Lower lobe of right lung (tissue), 2 donors: ENCODE measurements around the gene TALDO1. TPM values are rescaled to one million over a fixed set of nuclear protein-coding genes. Genes with fewer than 3 reads are reported as not detected.

Experiments used
- ATAC-seq, 2 donors: fragments of 200-7000 bp; cut with Tn5 transposase; one replicate each; pipeline ENCODE4 v1.9.1; 2020 to 2022; ENCODE audit warnings: mild to moderate bottlenecking in 2 of 2, moderate library complexity in 2 of 2
- DNase-seq: peaks from one replicate; pipeline ENCODE4 v3.0.0-alpha.2; 2020
- H3K27ac ChIP-seq: fragments of 200-600 bp; one replicate; pipeline ENCODE4 v1.8.0; 2022
- H3K27me3 ChIP-seq: fragments of 200-600 bp; one replicate; pipeline ENCODE4 v1.8.0; 2022; ENCODE audit warnings: low read depth
- H3K36me3 ChIP-seq: fragments of 200-600 bp; one replicate; pipeline ENCODE4 v1.8.0; 2022; ENCODE audit warnings: mild to moderate bottlenecking
- H3K4me1 ChIP-seq: fragments of 200-600 bp; one replicate; pipeline ENCODE4 v1.8.0; 2022
- H3K4me3 ChIP-seq: fragments of 200-600 bp; one replicate; pipeline ENCODE4 v1.8.0; 2022; ENCODE audit warnings: mild to moderate bottlenecking
- H3K9me3 ChIP-seq: fragments of 200-600 bp; one replicate; pipeline ENCODE4 v1.8.0; 2022
- intact Hi-C: fragments of 100-400 bp; cut with DNase I; formaldehyde crosslinking; loops from one replicate; pipeline ENCODE4 v1.11.0; 2022
- total RNA-seq: library from RNA; stranded (reverse); fragmentation: NEBNext Ultra II Directional; extraction: Animal tissue kit (Norgen Biotek cat#: 25700); gene quantifications from one replicate; pipeline ENCODE4 v1.2.1, GENCODE V29; 2021
- TF ChIP-seq, protein P1 (sequence below): fragments of 200-600 bp; IDR thresholded peaks from one replicate; pipeline ENCODE4 v1.8.0; 2022; ENCODE audit warnings: antibody characterized with exemption, mild to moderate bottlenecking
- donor health status: DM: no; HTN: yes; CAD: no; lungs with severe emphysema.

The TALDO1 gene
- total RNA-seq, 1 donor from 2014 or later, result 218 TPM

GRCh38 chr11:776263-776560 is 28.9 kb downstream of the TALDO1 start:
- Histone ChIP-seq H3K4me3 (peak overlapping the region; percentile 79), H3K36me3 (peaks cover 30% of the 10 kb centered on the region), H3K27me3 (no peaks in the 10 kb centered on the region), H3K4me1 (peaks cover 30% of the 10 kb centered on the region), H3K9me3 (no peaks in the 10 kb centered on the region), H3K27ac (no peak overlapping the region)
- DNase-seq (no peak), ATAC-seq (no peak)
- intact Hi-C loops, result no loop called here
- TF ChIP-seq, protein P1, sequence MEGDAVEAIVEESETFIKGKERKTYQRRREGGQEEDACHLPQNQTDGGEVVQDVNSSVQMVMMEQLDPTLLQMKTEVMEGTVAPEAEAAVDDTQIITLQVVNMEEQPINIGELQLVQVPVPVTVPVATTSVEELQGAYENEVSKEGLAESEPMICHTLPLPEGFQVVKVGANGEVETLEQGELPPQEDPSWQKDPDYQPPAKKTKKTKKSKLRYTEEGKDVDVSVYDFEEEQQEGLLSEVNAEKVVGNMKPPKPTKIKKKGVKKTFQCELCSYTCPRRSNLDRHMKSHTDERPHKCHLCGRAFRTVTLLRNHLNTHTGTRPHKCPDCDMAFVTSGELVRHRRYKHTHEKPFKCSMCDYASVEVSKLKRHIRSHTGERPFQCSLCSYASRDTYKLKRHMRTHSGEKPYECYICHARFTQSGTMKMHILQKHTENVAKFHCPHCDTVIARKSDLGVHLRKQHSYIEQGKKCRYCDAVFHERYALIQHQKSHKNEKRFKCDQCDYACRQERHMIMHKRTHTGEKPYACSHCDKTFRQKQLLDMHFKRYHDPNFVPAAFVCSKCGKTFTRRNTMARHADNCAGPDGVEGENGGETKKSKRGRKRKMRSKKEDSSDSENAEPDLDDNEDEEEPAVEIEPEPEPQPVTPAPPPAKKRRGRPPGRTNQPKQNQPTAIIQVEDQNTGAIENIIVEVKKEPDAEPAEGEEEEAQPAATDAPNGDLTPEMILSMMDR, result no peak

DNA sequence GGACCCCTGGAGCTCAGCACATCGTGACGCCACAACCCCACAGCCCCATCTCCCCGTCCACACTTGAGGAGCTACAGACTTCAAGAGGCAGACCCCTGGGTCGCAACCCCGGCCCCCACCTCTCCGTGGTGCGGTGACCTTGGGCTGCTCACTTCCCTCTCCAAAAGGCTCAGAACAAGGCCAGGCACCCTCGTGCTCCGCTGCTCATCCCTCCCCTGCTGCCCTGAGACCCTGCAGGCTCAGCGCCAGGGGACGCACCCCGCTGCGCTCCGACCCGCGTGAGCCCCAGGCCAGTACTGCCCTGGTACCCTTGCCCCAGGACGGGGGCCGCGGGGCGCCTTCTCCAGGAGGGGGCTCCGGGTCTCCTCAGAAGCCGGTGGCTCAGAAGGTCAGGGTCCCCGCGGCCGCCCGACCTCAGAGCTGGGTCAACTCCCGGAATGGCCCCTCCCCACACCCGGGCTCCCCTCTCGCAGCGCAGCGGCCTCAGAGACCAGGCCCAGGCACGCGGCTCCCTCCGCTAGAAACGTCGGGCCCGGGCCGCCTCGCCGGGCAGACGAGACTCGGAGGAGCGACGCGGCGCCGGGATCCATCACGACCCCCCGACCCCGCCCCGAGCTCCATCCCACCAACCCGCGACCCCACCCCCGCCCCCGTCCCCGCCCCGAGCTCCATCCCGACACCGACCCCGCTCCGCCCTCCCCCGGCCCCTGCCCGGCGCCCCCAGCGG is 29.5 kb downstream of the TALDO1 start:
- Histone ChIP-seq H3K9me3 (no peaks in the 10 kb centered on the region), H3K27me3 (no peaks in the 10 kb centered on the region), H3K4me1 (peaks cover 30% of the 10 kb centered on the region), H3K27ac (peak overlapping the region; percentile 85), H3K36me3 (peaks cover 25% of the 10 kb centered on the region), H3K4me3 (peak overlapping the region; percentile 79)
- intact Hi-C loops, result no loop called here
- TF ChIP-seq, protein P1, result no peak
- ATAC-seq (peak; percentile 31 to 55), DNase-seq (peak; percentile 56)

DNA sequence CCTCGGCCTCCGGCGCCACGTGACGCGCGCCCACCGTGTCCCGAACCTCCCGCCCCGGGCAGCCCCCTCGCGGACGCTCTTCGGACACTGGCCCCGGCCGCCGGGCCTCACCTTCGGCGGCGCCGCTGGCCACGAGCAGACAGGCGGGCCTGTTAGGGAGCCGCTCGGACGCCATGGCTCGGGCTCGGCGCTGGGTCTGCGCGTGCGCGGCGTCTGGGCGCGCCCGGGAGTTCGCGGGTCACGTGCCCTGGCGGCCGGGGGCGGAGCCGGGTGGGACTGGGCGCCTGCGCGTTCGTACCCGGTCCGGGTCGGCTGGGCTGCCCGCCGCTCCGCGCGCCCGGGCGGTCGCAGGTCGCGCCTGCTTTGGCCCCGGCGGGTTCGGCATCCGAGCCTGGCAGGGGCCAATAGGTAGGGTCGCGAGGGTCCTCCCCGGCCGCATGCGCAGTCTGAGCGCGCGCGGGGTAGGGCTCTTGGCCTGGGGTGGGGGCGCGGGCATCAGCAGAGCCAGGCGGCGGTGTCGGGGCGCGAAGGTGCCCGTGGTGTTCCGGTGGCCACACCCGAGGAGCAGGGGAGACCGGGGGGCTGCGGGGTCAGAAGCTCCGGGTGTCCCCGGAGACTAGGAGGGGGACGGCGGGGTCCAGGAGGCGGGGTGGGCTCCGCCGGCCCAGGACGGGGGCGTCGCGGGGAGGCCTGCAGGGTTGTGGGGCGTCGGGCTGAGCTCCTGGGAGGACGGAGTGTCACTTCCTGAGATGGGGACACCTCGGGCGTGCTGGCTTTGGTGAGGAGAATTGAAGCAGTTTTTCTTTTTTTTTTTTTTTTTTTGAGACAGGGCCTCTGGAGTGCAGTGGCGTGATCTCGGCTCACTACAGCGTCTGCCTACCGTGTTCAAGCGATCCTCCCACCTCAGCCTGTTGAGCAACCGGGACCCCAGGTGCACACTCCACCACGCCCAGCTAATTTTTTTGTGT is 30.3 kb downstream of the TALDO1 start, which contains the start of gene GATD1:
TSS of gene GATD1 (minus strand) at position 200 of the 968 bp plus-strand sequence. CDS start at position 175, 25 bp downstream.
- DNase-seq (peak; percentile 94), ATAC-seq (peak; percentile 94 to 96)
- Histone ChIP-seq H3K4me1 (peaks cover 30% of the 10 kb centered on the region), H3K9me3 (no peaks in the 10 kb centered on the region), H3K36me3 (peaks cover 18% of the 10 kb centered on the region), H3K27ac (peak within 1 kb of the TSS; percentile 85), H3K27me3 (no peaks in the 10 kb centered on the region), H3K4me3 (peak within 1 kb of the TSS; percentile 79)
- TF ChIP-seq, protein P1, result no peak
- intact Hi-C loops, result no loop called here

GRCh38 chr11:778976-779954 is 32.0 kb downstream of the TALDO1 start:
- Histone ChIP-seq H3K4me1 (peaks cover 39% of the 10 kb centered on the region), H3K4me3 (no peak overlapping the region), H3K27me3 (no peaks in the 10 kb centered on the region), H3K27ac (no peak overlapping the region), H3K9me3 (no peaks in the 10 kb centered on the region), H3K36me3 (peaks cover 1% of the 10 kb centered on the region)
- DNase-seq (peak; percentile 43), ATAC-seq (no peak)
- TF ChIP-seq, protein P1, result no peak
- intact Hi-C loops, result no loop called here
